ENCODE measurements around the gene RPS15A.
"Not testable (repeated sequence)": the region's sequence is repeated elsewhere in the genome, so short reads cannot be mapped to it uniquely, and the experiment has no call there.

RPS15A gene

GRCh38 chr16:18796377-18796776 lies 6.2 kb upstream of the RPS15A start:
- no peak for DNase-seq (ENCODE audit: low spot score)

- DNase-seq (ENCODE audit: low spot score): no peak
Measured at GRCh38 chr16:18792836-18793433, 2.8 kb upstream of the RPS15A start.

- no peak for DNase-seq (ENCODE audit: low spot score)
Measured at GRCh38 chr16:18789515-18789849, 652 bp downstream of the RPS15A start.

GRCh38 chr16:18788828-18789514 lies 1.2 kb downstream of the RPS15A start:
- no peak for DNase-seq (ENCODE audit: low spot score)

GRCh38 chr16:18784917-18785623 lies 5.1 kb downstream of the RPS15A start:
- DNase-seq (ENCODE audit: low spot score): no peak

- DNase-seq (ENCODE audit: low spot score): no peak
Measured at GRCh38 chr16:18783430-18784341, 6.4 kb downstream of the RPS15A start.

- DNase-seq (ENCODE audit: low spot score): no peak
Measured at GRCh38 chr16:18782697-18783429, 7.3 kb downstream of the RPS15A start.

GRCh38 chr16:18781232-18781631 lies 8.9 kb downstream of the RPS15A start:
- DNase-seq (ENCODE audit: low spot score): not testable (repeated sequence)

- not testable (repeated sequence) for DNase-seq (ENCODE audit: low spot score)
Measured at GRCh38 chr16:18780460-18781026, 9.6 kb downstream of the RPS15A start.

GRCh38 chr16:18777664-18778063 lies 12.5 kb downstream of the RPS15A start:
- not testable (repeated sequence) for DNase-seq (ENCODE audit: low spot score)

- not testable (repeated sequence) for DNase-seq (ENCODE audit: low spot score)
Measured at GRCh38 chr16:18776334-18776733, 13.8 kb downstream of the RPS15A start.

- DNase-seq (ENCODE audit: low spot score): not testable (repeated sequence)
Measured at GRCh38 chr16:18774651-18775050, 15.5 kb downstream of the RPS15A start.

- DNase-seq (ENCODE audit: low spot score): not testable (repeated sequence)
Measured at GRCh38 chr16:18772171-18772570, 18.0 kb downstream of the RPS15A start.

GRCh38 chr16:18770336-18770962 lies 19.7 kb downstream of the RPS15A start:
- DNase-seq (ENCODE audit: low spot score): not testable (repeated sequence)

GRCh38 chr16:18767217-18767616 lies 22.9 kb downstream of the RPS15A start:
- DNase-seq (ENCODE audit: low spot score): not testable (repeated sequence)

- not testable (repeated sequence) for DNase-seq (ENCODE audit: low spot score)
Measured at GRCh38 chr16:18762713-18763112, 27.4 kb downstream of the RPS15A start.

- not testable (repeated sequence) for DNase-seq (ENCODE audit: low spot score)
Measured at GRCh38 chr16:18759598-18760520, 30.3 kb downstream of the RPS15A start.

GRCh38 chr16:18757960-18758660 lies 32.0 kb downstream of the RPS15A start:
- DNase-seq (ENCODE audit: low spot score): not testable (repeated sequence)

- not testable (repeated sequence) for DNase-seq (ENCODE audit: low spot score)
Measured at GRCh38 chr16:18756639-18757038, 33.5 kb downstream of the RPS15A start.

All from D341Med (cell line).